ENCODE data around the gene EMILIN3.

DNA sequence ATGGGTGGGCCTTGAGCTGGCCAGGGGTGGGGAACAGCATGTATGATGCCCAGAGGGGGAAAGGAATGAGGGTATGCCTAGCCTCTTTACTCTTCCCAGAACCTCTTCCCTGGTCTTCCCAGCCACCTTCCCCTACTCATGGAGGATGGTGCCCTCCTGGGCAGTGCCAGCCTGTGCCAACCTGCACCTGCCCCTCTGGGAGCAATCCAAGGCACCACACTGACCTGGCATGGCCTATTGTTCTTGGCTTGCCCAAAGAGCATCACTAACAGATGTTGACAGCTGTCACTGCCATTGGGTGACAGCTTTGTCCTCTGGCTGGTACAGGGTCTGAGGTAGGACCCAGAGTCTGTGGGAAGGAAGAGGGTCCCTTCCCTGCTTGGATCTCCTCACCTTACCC lies 13.1 kb downstream of the EMILIN3 start:
- no peak for TF ChIP-seq POLR2AphosphoS5 (IDR thresholded peaks at IDR 0.05; ENCODE audit: low read depth, low read length)
- TF ChIP-seq, protein P1, sequence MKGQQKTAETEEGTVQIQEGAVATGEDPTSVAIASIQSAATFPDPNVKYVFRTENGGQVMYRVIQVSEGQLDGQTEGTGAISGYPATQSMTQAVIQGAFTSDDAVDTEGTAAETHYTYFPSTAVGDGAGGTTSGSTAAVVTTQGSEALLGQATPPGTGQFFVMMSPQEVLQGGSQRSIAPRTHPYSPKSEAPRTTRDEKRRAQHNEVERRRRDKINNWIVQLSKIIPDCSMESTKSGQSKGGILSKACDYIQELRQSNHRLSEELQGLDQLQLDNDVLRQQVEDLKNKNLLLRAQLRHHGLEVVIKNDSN (IDR thresholded peaks at IDR 0.05; ENCODE audit: borderline replicate concordance, low read depth), result no peak
- TF ChIP-seq, protein P2, sequence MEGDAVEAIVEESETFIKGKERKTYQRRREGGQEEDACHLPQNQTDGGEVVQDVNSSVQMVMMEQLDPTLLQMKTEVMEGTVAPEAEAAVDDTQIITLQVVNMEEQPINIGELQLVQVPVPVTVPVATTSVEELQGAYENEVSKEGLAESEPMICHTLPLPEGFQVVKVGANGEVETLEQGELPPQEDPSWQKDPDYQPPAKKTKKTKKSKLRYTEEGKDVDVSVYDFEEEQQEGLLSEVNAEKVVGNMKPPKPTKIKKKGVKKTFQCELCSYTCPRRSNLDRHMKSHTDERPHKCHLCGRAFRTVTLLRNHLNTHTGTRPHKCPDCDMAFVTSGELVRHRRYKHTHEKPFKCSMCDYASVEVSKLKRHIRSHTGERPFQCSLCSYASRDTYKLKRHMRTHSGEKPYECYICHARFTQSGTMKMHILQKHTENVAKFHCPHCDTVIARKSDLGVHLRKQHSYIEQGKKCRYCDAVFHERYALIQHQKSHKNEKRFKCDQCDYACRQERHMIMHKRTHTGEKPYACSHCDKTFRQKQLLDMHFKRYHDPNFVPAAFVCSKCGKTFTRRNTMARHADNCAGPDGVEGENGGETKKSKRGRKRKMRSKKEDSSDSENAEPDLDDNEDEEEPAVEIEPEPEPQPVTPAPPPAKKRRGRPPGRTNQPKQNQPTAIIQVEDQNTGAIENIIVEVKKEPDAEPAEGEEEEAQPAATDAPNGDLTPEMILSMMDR (IDR thresholded peaks at IDR 0.05), result no peak
